NCI-H1048 (cell line): ENCODE data around the gene LILRA2.
"Not testable (repeated sequence)": the region's sequence is repeated elsewhere in the genome, so short reads cannot be mapped to it uniquely, and the experiment has no call there.

ENCODE experiments used
- DNase-seq: peaks from one replicate; lab custom pipeline; 2025; lab: John Stamatoyannopoulos, UW

Gene LILRA2

DNA sequence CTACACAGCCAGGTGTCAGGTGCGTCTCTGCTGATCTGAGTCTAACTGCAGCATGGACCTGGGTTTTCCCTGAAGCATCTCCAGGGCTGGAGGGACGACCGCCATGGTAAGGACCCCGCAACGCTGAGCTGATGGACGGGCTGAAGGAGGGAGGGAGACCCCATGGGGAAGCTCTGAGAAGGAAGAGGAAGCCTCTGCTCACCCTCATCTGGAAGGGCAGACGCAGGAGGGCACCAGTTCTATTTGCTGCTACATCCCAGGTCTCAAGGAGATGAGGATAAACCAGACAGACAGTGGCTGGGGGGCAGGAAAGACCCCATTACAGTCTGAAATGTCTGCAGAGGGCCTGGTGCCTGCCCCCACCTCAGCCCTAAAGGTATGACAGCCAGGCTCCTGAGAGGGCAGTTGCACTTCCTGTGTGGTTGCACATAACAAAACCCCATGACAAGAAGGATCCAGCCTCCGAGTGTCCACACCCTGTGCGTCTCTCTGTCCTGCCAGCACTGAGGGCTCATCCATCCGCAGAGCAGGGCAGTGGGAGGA is at the start of gene LILRA2:
LILRA2 (plus strand) TSS at position 461 of the 543 bp plus-strand sequence. CDS start 89 bp downstream, outside the sequence.
- no peak for DNase-seq

- no peak for DNase-seq
Measured at GRCh38 chr19:54525636-54526035, 48.0 kb upstream of the LILRA2 start.

GRCh38 chr19:54526972-54527371 is 46.6 kb upstream of the LILRA2 start:
- DNase-seq: no peak

GRCh38 chr19:54530866-54531265 is 42.7 kb upstream of the LILRA2 start:
- DNase-seq: no peak

- no peak for DNase-seq
Measured at GRCh38 chr19:54532528-54532927, 41.1 kb upstream of the LILRA2 start.

GRCh38 chr19:54533476-54533875 is 40.1 kb upstream of the LILRA2 start:
- DNase-seq: no peak

DNA sequence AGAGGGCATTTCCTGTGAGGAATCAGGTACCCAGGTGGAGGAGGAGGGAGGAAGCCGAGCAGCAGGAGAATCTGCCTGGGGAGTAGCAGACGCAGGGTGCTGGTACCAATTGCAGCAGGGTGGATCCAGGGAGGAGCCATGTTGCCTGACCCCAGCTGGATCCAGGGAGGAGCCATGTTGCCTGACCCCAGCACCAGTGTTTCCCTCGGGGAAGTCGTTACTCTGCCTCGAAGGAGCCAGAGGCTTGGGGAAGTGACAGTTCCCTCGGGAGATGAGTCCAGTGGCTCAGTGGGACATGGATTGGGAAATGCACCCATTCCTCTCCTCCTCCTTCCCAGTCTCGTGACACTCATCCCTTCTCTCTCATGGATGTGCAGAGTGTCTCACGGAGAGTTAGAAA is 39.4 kb upstream of the LILRA2 start:
- DNase-seq: no peak

- DNase-seq: no peak
Measured at GRCh38 chr19:54535601-54536000, 38.0 kb upstream of the LILRA2 start.

GRCh38 chr19:54536956-54537355 is 36.6 kb upstream of the LILRA2 start:
- DNase-seq: no peak

GRCh38 chr19:54541712-54542111 is 31.9 kb upstream of the LILRA2 start:
- DNase-seq: no peak

- DNase-seq: no peak
Measured at GRCh38 chr19:54548806-54549205, 24.8 kb upstream of the LILRA2 start.

DNA sequence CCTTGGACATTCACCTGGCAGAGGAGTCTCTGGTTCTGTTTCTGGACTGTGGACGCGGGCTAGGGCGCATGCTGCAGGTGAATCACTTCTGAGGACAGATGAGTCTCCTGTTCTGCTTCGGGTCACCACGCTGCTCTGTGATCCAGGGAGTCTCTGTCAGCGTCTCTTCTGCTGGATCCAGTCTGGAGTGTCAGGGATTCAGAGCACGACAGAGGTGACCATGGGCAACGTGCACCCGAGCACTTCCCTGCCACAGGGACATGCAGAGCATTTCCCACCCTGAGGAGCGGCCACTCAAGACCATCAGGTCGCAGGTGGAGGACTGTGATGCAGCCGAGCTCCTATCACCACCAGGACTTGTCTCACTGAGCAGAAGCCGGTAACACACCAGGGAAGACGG is 24.4 kb upstream of the LILRA2 start:
- DNase-seq: no peak

DNA sequence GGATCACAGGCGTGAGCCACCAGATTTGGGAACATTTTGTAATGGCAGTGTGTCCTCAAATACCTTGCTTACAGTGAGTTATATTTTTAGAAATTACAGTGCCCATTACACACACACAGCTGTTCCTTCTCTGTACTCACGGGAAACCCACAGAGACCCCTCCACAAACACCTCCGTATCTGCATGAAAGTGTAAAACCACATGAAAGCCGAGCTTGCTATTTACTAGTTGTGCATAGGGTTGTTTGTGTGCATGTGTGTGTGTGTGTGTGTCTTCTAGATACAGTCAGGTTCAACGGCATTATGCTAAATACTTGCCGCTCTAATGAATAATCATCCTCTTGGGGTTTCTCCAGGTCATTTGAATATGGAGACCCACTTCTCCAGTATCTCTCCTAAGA is 22.3 kb upstream of the LILRA2 start:
- DNase-seq: no peak

- DNase-seq: no peak
Measured at GRCh38 chr19:54551950-54552912, 21.4 kb upstream of the LILRA2 start.

DNA sequence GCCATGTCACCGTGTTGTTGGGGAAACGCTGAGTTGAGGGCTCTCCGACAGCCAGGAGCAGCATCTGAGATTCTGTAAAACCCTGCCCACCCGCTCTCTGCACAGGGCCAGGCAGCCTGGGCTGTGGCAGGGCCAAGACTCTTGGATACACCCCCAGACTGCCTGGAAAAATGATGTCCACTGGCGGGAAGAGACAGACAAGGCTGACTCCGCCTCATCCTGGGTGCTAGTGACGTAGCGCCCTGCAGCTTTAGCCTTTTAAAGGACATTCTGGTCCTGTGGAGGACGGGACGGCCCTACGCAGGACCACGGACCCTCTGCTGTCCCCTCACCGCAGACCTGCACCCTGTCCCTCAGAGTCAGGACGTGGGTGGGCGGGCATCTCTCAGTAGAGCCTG is 20.7 kb upstream of the LILRA2 start:
- DNase-seq: no peak

DNA sequence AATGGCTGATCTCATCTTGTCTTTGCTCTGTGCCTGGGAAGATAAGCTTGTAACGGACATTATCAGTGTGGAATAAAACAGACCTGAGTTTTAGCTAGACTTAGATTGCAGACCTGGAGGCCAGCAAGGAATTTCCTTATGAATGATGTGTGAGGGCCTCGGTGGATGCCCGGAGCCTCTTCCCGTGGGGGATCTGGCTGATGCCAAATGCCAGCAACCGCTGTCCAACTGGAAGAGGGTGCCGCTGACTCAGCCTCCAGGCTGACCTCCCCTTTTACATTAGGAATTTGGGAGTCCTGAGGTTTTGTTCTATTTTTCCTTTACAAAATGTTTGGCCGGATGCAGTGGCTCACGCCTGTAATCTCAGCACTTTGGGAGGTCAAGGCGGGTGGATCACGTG is 19.6 kb upstream of the LILRA2 start:
- DNase-seq: no peak

- no peak for DNase-seq
Measured at GRCh38 chr19:54554896-54555295, 18.7 kb upstream of the LILRA2 start.

DNA sequence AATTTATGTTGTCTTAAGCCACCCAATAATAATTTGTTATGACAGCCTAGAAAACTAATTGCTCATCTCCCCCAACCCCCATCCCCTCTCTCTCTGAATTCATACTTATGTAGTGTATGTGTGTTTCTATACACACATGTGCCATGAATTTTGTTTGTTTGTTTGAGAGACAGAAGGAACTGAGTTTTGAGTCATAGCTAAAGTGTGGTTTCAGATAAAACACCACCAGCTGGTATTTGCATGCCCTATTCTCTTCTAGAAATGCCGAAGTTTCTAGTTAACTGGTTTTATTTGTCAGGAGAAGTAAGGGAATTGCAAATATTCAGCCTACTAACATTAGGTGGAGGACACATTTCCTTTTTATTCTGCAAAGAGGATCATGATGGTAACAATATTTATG is 17.4 kb upstream of the LILRA2 start:
- no peak for DNase-seq

DNA sequence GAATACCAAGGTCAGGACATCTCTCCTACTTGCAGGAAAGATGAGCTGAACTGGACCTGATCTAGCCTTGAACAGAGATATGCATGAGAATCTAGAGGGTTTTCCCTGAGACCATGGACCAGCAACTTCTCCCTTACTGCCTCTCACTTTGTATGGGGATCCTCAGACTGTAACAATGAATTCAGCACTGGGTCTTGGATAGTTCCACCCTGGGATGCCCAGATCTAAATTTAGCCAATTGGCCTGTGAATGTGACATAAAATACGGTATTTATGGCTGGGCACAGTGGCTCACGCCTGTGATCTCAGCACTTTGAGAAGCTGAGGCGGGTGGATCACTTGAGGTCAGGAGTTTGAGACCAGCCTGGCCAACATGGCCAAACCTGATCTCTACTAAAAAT is 15.3 kb upstream of the LILRA2 start:
- DNase-seq: no peak

- no peak for DNase-seq
Measured at GRCh38 chr19:54560881-54561385, 12.7 kb upstream of the LILRA2 start.

GRCh38 chr19:54561840-54562239 is 11.8 kb upstream of the LILRA2 start:
- no peak for DNase-seq

DNA sequence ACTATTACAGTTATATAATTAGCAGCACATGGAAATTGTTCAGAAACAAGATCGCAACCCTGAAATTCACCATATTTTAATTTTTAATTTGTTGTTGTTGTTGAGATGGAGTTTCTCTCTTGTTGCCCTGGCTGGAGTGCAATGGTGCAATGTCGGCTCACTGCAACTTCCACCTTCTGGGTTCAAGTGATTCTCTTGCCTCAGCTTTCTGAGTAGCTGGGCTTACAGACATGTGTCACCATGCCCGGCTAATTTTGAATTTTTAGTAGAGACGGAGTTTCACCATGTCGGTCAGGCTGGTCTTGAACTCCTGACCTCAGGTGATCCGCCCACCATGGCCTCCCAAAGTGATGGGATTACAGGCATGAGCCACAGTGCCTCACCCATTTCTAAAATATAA is 10.4 kb upstream of the LILRA2 start:
- not testable (repeated sequence) for DNase-seq

- no peak for DNase-seq
Measured at GRCh38 chr19:54570316-54570715, 3.3 kb upstream of the LILRA2 start.
